MM.1S (cell line): ENCODE data around the gene CFAP45.

Experiments used
- DNase-seq: peaks from one replicate; pipeline ENCODE4 v3.0.0-alpha.2; 2015
- H2AFZ ChIP-seq: fragments of 300-600 bp; sonication (generic); 2 replicates; pipeline ENCODE4 v1.6.0; 2016; ENCODE audit warnings: antibody characterized with exemption, low read length
- H3F3A ChIP-seq: fragments of 300-600 bp; sonication (generic); 2 replicates; pipeline ENCODE4 v1.6.1; 2016; ENCODE audit warnings: mild to moderate bottlenecking, antibody characterized with exemption, low read length, moderate library complexity, mixed read lengths; ENCODE audit not compliant: insufficient read depth
- H3K27ac ChIP-seq: fragments of 300-600 bp; sonication (generic); 2 replicates; pipeline ENCODE4 v1.5.1; 2016; ENCODE audit warnings: mild to moderate bottlenecking, low read length
- H3K27me3 ChIP-seq: fragments of 300-600 bp; sonication (generic); replicated peaks from 2 replicates; pipeline ENCODE4 v1.6.0; 2016; ENCODE audit warnings: low read length; ENCODE audit not compliant: insufficient read depth
- H3K36me3 ChIP-seq: fragments of 300-600 bp; sonication (generic); replicated peaks from 2 replicates; pipeline ENCODE4 v1.6.1; 2016; ENCODE audit warnings: mild to moderate bottlenecking, low read length, mixed read lengths; ENCODE audit not compliant: insufficient read depth
- H3K4me1 ChIP-seq: fragments of 300-600 bp; sonication (generic); 2 replicates; pipeline ENCODE4 v1.6.1; 2016; ENCODE audit warnings: low read length, mixed read lengths
- H3K4me2 ChIP-seq: fragments of 300-600 bp; sonication (generic); 2 replicates; pipeline ENCODE4 v1.6.0; 2016; ENCODE audit warnings: low read depth, low read length
- H3K4me3 ChIP-seq: fragments of 300-600 bp; sonication (generic); 2 replicates; pipeline ENCODE4 v1.5.1; 2016; ENCODE audit warnings: low read length, mixed read lengths
- H3K79me2 ChIP-seq: fragments of 300-600 bp; sonication (generic); 2 replicates; pipeline ENCODE4 v1.6.1; 2016; ENCODE audit warnings: mixed run types, low read length, mixed read lengths
- H3K9ac ChIP-seq: fragments of 300-600 bp; sonication (generic); 2 replicates; pipeline ENCODE4 v1.6.1; 2016; ENCODE audit warnings: low read length, mixed read lengths
- H3K9me2 ChIP-seq: fragments of 300-600 bp; sonication (generic); replicated peaks from 2 replicates; pipeline ENCODE4 v1.6.1; 2016; ENCODE audit warnings: mild to moderate bottlenecking, low read length, mixed read lengths; ENCODE audit not compliant: insufficient read depth
- H3K9me3 ChIP-seq: fragments of 300-600 bp; sonication (generic); replicated peaks from 2 replicates; pipeline ENCODE4 v1.6.1; 2016; ENCODE audit warnings: mild to moderate bottlenecking, low read length, mixed read lengths; ENCODE audit not compliant: insufficient read depth
- H4K20me1 ChIP-seq: fragments of 300-600 bp; sonication (generic); 2 replicates; pipeline ENCODE4 v1.6.1; 2016; ENCODE audit warnings: mild to moderate bottlenecking, low read length, moderate library complexity, mixed read lengths; ENCODE audit not compliant: insufficient read depth
- EZH2 ChIP-seq: fragments of 300-600 bp; sonication (generic); optimal IDR thresholded peaks from 2 replicates; pipeline ENCODE3; 2017; ENCODE audit warnings: low read depth, mild to moderate bottlenecking, antibody characterized with exemption, low read length, mixed read lengths
- EZH2phosphoT487 ChIP-seq: fragments of 300-600 bp; sonication (generic); IDR thresholded peaks from 2 replicates; pipeline ENCODE4 v1.6.1; 2018; ENCODE audit warnings: antibody characterized with exemption, low read length
- TF ChIP-seq, protein P1 (sequence below): fragments of 300-600 bp; sonication (generic); IDR thresholded peaks from 2 replicates; pipeline ENCODE4 v1.5.1; 2016; ENCODE audit warnings: antibody characterized with exemption, low read length, mixed read lengths

Gene CFAP45

DNA sequence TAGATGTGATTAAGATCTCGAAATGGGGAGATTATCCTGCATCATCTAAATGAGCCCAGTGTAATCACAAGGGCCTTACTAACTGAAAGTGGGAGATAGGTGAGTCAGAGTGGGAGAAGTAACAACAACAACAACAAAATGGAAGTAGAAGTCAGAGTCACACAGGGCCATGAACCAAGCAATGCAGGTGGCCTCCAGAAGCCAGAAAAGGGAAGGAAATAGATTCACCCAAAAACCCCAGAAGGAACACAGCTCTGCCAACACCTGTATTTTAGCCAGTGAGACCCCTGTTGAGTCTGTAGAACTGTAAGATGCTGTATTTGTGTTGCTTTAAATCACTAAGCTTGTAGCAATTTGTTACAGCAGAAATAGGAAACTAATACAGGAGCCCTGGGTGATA is 21.3 kb upstream of the CFAP45 start:
- Histone ChIP-seq H3K4me1 (peaks cover 36% of the 10 kb centered on the region), H3K4me2 (peak overlapping the region; percentile 85; the same call in 1 of the 2 replicates)

DNA sequence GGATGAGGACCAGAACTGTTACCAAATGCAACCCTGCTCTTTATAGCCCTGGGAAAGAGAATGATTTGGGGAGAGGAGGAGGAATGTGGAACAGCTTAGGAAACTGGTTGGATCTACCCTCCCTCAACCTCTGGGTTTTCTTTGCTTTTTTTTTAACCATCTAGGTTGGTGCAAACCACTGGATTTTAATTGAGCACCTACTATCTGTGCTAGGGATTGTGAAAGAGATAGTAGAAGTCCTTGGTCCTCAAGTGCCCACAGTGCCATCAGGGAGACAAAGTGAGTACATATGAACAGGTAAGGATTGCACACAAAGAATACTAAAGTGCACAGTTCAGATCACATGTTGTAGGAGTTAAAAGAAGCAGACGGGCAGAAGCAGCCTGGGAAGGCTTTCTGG is 20.7 kb upstream of the CFAP45 start:
- peak overlapping the region; percentile 42; the same call in 1 of the 2 replicates for H3K27ac ChIP-seq
- peaks cover 8% of the 10 kb centered on the region for H3F3A ChIP-seq
- H3K36me3 ChIP-seq: peaks cover 10% of the 10 kb centered on the region

More for the DNA sequence above, 21.3 kb upstream of the CFAP45 start:
- no peak for TF ChIP-seq EZH2
- no peak for TF ChIP-seq EZH2phosphoT487
- TF ChIP-seq, protein P1, sequence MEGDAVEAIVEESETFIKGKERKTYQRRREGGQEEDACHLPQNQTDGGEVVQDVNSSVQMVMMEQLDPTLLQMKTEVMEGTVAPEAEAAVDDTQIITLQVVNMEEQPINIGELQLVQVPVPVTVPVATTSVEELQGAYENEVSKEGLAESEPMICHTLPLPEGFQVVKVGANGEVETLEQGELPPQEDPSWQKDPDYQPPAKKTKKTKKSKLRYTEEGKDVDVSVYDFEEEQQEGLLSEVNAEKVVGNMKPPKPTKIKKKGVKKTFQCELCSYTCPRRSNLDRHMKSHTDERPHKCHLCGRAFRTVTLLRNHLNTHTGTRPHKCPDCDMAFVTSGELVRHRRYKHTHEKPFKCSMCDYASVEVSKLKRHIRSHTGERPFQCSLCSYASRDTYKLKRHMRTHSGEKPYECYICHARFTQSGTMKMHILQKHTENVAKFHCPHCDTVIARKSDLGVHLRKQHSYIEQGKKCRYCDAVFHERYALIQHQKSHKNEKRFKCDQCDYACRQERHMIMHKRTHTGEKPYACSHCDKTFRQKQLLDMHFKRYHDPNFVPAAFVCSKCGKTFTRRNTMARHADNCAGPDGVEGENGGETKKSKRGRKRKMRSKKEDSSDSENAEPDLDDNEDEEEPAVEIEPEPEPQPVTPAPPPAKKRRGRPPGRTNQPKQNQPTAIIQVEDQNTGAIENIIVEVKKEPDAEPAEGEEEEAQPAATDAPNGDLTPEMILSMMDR: no peak
- peak overlapping the region; percentile 3; the same call in 1 of the 2 replicates for H3K9ac ChIP-seq
- H3K9me3 ChIP-seq: no peaks in the 10 kb centered on the region
- H3K36me3 ChIP-seq: peaks cover 10% of the 10 kb centered on the region
- H3K27ac ChIP-seq: peak overlapping the region; percentile 42; the same call in 1 of the 2 replicates
- H3K79me2 ChIP-seq: peaks cover 60% of the 10 kb centered on the region
- H3K27me3 ChIP-seq: no peaks in the 10 kb centered on the region
- no peaks in the 10 kb centered on the region for H3K9me2 ChIP-seq
- no peak overlapping the region for H2AFZ ChIP-seq
- H3F3A ChIP-seq: peaks cover 8% of the 10 kb centered on the region
- H4K20me1 ChIP-seq: no peaks in the 10 kb centered on the region
- no peak overlapping the region for H3K4me3 ChIP-seq
- DNase-seq: peak; percentile 31

DNA sequence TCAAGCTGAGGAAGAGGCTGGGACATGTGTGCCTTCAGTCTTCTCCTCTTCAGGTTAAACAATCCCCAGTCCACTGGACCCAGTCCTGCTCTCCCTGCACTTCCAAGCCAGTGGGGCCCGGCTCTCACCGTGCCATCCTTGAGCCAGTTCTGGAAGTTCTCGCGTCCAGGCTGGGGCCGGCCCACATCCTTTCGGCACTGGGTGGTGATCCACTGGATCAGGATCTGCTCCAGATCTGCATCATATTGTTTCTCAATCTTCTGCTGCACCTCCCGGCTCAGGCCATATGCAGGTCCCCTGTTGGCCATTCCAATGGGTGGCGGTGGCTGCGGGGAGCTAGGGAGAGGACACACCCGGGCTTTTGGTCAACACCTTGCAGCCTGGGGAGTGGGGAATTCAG is 20.2 kb upstream of the CFAP45 start:
- H3K4me3 ChIP-seq: no peak overlapping the region
- no peak overlapping the region for H2AFZ ChIP-seq
- no peak for DNase-seq
- H3K79me2 ChIP-seq: peaks cover 59% of the 10 kb centered on the region
- H3F3A ChIP-seq: peaks cover 8% of the 10 kb centered on the region
- no peaks in the 10 kb centered on the region for H3K9me2 ChIP-seq
- H3K27me3 ChIP-seq: no peaks in the 10 kb centered on the region
- H3K27ac ChIP-seq: no peak overlapping the region
- H4K20me1 ChIP-seq: no peaks in the 10 kb centered on the region
- no peak for TF ChIP-seq EZH2phosphoT487
- TF ChIP-seq, protein P1: no peak
- TF ChIP-seq EZH2: no peak
- peaks cover 36% of the 10 kb centered on the region for H3K4me1 ChIP-seq
- H3K9ac ChIP-seq: no peak overlapping the region
- H3K9me3 ChIP-seq: no peaks in the 10 kb centered on the region
- no peak overlapping the region for H3K4me2 ChIP-seq
- H3K36me3 ChIP-seq: peaks cover 10% of the 10 kb centered on the region

More for the DNA sequence above, 20.7 kb upstream of the CFAP45 start:
- no peak overlapping the region for H3K9ac ChIP-seq
- no peaks in the 10 kb centered on the region for H3K9me3 ChIP-seq
- H2AFZ ChIP-seq: no peak overlapping the region
- H3K9me2 ChIP-seq: no peaks in the 10 kb centered on the region
- H3K79me2 ChIP-seq: peaks cover 60% of the 10 kb centered on the region
- H4K20me1 ChIP-seq: no peaks in the 10 kb centered on the region
- TF ChIP-seq EZH2 (no peak), EZH2phosphoT487 (no peak)
- TF ChIP-seq, protein P1: no peak
- no peaks in the 10 kb centered on the region for H3K27me3 ChIP-seq
- no peak overlapping the region for H3K4me3 ChIP-seq
- no peak for DNase-seq
- peaks cover 36% of the 10 kb centered on the region for H3K4me1 ChIP-seq
- H3K4me2 ChIP-seq: no peak overlapping the region
